Gastrocnemius medialis (tissue), 4 donors: ENCODE data around the gene FUNDC2. TPM values are rescaled to one million over a fixed set of nuclear protein-coding genes. Genes with fewer than 3 reads are reported as not detected.
A peak's percentile ranks its signal among the peaks of the same experiment; 100 is the strongest.

Experiments used
- ATAC-seq, 2 donors: fragments of 150-250 bp; one replicate each; pipeline ENCODE4 v1.9.1; 2016
- DNase-seq, 2 donors: peaks; one replicate each; pipeline ENCODE4 v3.0.0-alpha.2; 2019
- H3K27ac ChIP-seq, 4 donors: fragments of 200-600 bp; sonication (generic); 1 replicate in 1 of 4; 2 replicates in 3 of 4; pipeline ENCODE4 v1.5.1; 2016 to 2018; ENCODE audit warnings: mild to moderate bottlenecking in 2 of 4, moderate library complexity in 1 of 4
- H3K27me3 ChIP-seq, 3 donors: fragments of 200-600 bp; sonication (generic) in 2 of 3; 1 replicate in 1 of 3; 2 replicates in 2 of 3; pipeline versions ENCODE4 v1.5.1 to v1.6.0; 2016 to 2019; ENCODE audit warnings: mild to moderate bottlenecking in 1 of 3, moderate library complexity in 1 of 3
- H3K36me3 ChIP-seq, 2 donors: fragments of 200-600 bp; sonication (generic) in 1 of 2; one replicate each; pipeline ENCODE4 v1.5.1; 2017 to 2018
- H3K4me1 ChIP-seq, 2 donors: fragments of 200-600 bp; sonication (generic) in 1 of 2; one replicate each; pipeline ENCODE4 v1.5.1; 2016 to 2017; ENCODE audit warnings: mild to moderate bottlenecking in 2 of 2
- H3K4me3 ChIP-seq, 4 donors: fragments of 200-600 bp; sonication (generic) in 3 of 4; 1 replicate in 1 of 4; 2 replicates in 3 of 4; pipeline ENCODE4 v1.5.1; 2016 to 2019; ENCODE audit warnings: mild to moderate bottlenecking in 2 of 4
- H3K9me3 ChIP-seq, 3 donors: fragments of 200-600 bp; sonication (generic) in 2 of 3; 1 replicate in 1 of 3; 2 replicates in 2 of 3; pipeline ENCODE4 v1.5.1; 2016 to 2019
- CTCF ChIP-seq, 5 experiments: fragments of 450-650 bp in 3 of 5; fragments of 200-600 bp in 2 of 5; sonication (generic) in 2 of 5; IDR thresholded peaks in 4 of 5; conservative IDR thresholded peaks in 1 of 5; 1 replicate in 4 of 5; 2 replicates in 1 of 5; pipeline ENCODE4 v1.5.1; 2016 to 2019; ENCODE audit warnings: antibody characterized with exemption in 5 of 5, mild to moderate bottlenecking in 3 of 5, moderate library complexity in 3 of 5
- POLR2A ChIP-seq, 2 donors: fragments of 450-650 bp; IDR thresholded peaks; one replicate each; pipeline ENCODE4 v1.6.1; 2017; ENCODE audit warnings: antibody characterized with exemption in 2 of 2, mild to moderate bottlenecking in 2 of 2, moderate library complexity in 2 of 2
- in situ Hi-C, 4 donors: fragments of 200-750 bp; cut with MboI; loops; one replicate each; pipeline versions ENCODE4 v1.15.0 to v1.8.0; 2017; ENCODE audit warnings: low sequenced_read_pairs in 4 of 4
- intact Hi-C: fragments of 100-400 bp; cut with DNase I; formaldehyde crosslinking; loops from one replicate; pipeline ENCODE4 v1.15.1; 2023; ENCODE audit warnings: low total_unique reads
- total RNA-seq, 4 donors: library from RNA; depleted of rRNA; stranded (reverse); fragments of >200 nt; gene quantifications; one replicate each; pipeline versions ENCODE4 v1.1.0 to v1.2.3, GENCODE V29; 2016

FUNDC2 gene
- total RNA-seq, 4 donors from 2014 or later, result 141 to 267 (median 183) TPM

- intact Hi-C loops (no loop called here), in situ Hi-C loops (no loop called here)
- ATAC-seq, result no peak
- no peak for DNase-seq
- peaks cover 5 to 20% of the 10 kb centered on the region in 2 donors for H3K4me1 ChIP-seq
- no peaks in the 10 kb centered on the region for H3K36me3 ChIP-seq
- H3K9me3 ChIP-seq, result no peaks in the 10 kb centered on the region
- no peak overlapping the region for H3K27ac ChIP-seq
- no peaks in the 10 kb centered on the region for H3K27me3 ChIP-seq
- no peak for TF ChIP-seq CTCF (IDR thresholded peaks at IDR 0.05 in 4 of 5, conservative IDR thresholded peaks at IDR 0.05 in 1 of 5)
- no peak for TF ChIP-seq POLR2A (IDR thresholded peaks at IDR 0.05)
- H3K4me3 ChIP-seq, result no peak overlapping the region
These were observed 41.5 kb downstream of the FUNDC2 start for GRCh38 chrX:155068165-155068564.

GRCh38 chrX:155069414-155069813, 42.8 kb downstream of the FUNDC2 start:
- in situ Hi-C loops (no loop called here), intact Hi-C loops (no loop called here)
- H3K9me3 ChIP-seq, result no peaks in the 10 kb centered on the region
- H3K27me3 ChIP-seq, result no peaks in the 10 kb centered on the region
- peak overlapping the region in 1 of 4 donors; percentile 73 for H3K4me3 ChIP-seq
- DNase-seq (no peak), ATAC-seq (no peak)
- H3K36me3 ChIP-seq, result no peaks in the 10 kb centered on the region
- H3K4me1 ChIP-seq, result peaks cover 5 to 20% of the 10 kb centered on the region in 2 donors
- TF ChIP-seq POLR2A (IDR thresholded peaks at IDR 0.05) (no peak), CTCF (IDR thresholded peaks at IDR 0.05 in 4 of 5, conservative IDR thresholded peaks at IDR 0.05 in 1 of 5) (no peak)
- peak overlapping the region in 2 of 4 donors; percentile 89 to 93 for H3K27ac ChIP-seq

- peak overlapping the region; percentile 58 to 79 (median 74) for H3K4me3 ChIP-seq
- H3K4me1 ChIP-seq, result peaks cover 5 to 19% of the 10 kb centered on the region in 2 donors
- DNase-seq (no peak), ATAC-seq (no peak)
- H3K9me3 ChIP-seq, result no peaks in the 10 kb centered on the region
- in situ Hi-C loops (no loop called here), intact Hi-C loops (loop anchor here (5.0 kb wide), 3 partner anchors 43 to 147 kb away; partner anchors contain the start of genes FUNDC2 and VBP1)
- peak overlapping the region; percentile 87 to 93 (median 88) for H3K27ac ChIP-seq
- H3K27me3 ChIP-seq, result no peaks in the 10 kb centered on the region
- TF ChIP-seq POLR2A (IDR thresholded peaks at IDR 0.05) (no peak), CTCF (IDR thresholded peaks at IDR 0.05 in 4 of 5, conservative IDR thresholded peaks at IDR 0.05 in 1 of 5) (no peak)
- H3K36me3 ChIP-seq, result no peaks in the 10 kb centered on the region
These were observed 43.4 kb downstream of the FUNDC2 start for GRCh38 chrX:155070038-155070437.

- Histone ChIP-seq H3K36me3 (no peaks in the 10 kb centered on the region), H3K4me3 (peak overlapping the region; percentile 58 to 79 (median 74)), H3K4me1 (peaks cover 5 to 16% of the 10 kb centered on the region in 2 donors), H3K9me3 (no peaks in the 10 kb centered on the region), H3K27ac (peak overlapping the region; percentile 87 to 93 (median 88)), H3K27me3 (no peaks in the 10 kb centered on the region)
- ATAC-seq (peak; percentile 33 to 48), DNase-seq (no peak)
- intact Hi-C loops, result loop anchor here (5.0 kb wide), 3 partner anchors 43 to 147 kb away; partner anchors contain the start of genes FUNDC2 and VBP1
- in situ Hi-C loops, result no loop called here
- TF ChIP-seq CTCF (IDR thresholded peaks at IDR 0.05 in 4 of 5, conservative IDR thresholded peaks at IDR 0.05 in 1 of 5) (no peak), POLR2A (IDR thresholded peaks at IDR 0.05) (no peak)
These were observed 44.0 kb downstream of the FUNDC2 start for GRCh38 chrX:155070663-155070974.
